Neural progenitor cell (in vitro differentiated cells): ENCODE measurements around the gene PLCH2. TPM values are rescaled to one million over a fixed set of nuclear protein-coding genes. Genes with fewer than 3 reads are reported as not detected.

Experiments
- DNase-seq: peaks from one replicate; pipeline ENCODE4 v3.0.0-alpha.2; 2016; ENCODE audit warnings: low spot score
- H2AFZ ChIP-seq: fragments of 200-600 bp; sonication (generic); replicated peaks from 2 replicates; pipeline ENCODE4 v1.6.1; 2016; ENCODE audit warnings: antibody characterized with exemption
- H3F3A ChIP-seq: fragments of 200-600 bp; sonication (generic); 2 replicates; pipeline ENCODE4 v1.6.1; 2016; ENCODE audit warnings: antibody characterized with exemption, low read depth
- H3K27ac ChIP-seq: fragments of 200-600 bp; sonication (generic); 2 replicates; pipeline ENCODE4 v1.5.1; 2016; ENCODE audit warnings: mild to moderate bottlenecking
- H3K27me3 ChIP-seq: fragments of 200-600 bp; sonication (generic); 2 replicates; pipeline ENCODE4 v1.6.1; 2016; ENCODE audit warnings: mild to moderate bottlenecking, moderate library complexity
- H3K36me3 ChIP-seq: fragments of 200-600 bp; sonication (generic); 2 replicates; pipeline ENCODE4 v1.5.1; 2016
- H3K4me1 ChIP-seq: fragments of 200-600 bp; sonication (generic); 2 replicates; pipeline ENCODE4 v1.6.1; 2016; ENCODE audit warnings: mixed run types
- H3K4me2 ChIP-seq: fragments of 200-600 bp; sonication (generic); 2 replicates; pipeline ENCODE4 v1.6.1; 2016
- H3K4me3 ChIP-seq: fragments of 200-600 bp; sonication (generic); 2 replicates; pipeline ENCODE4 v1.5.1; 2016
- H3K79me2 ChIP-seq: fragments of 200-600 bp; sonication (generic); 2 replicates; pipeline ENCODE4 v1.6.1; 2016; ENCODE audit warnings: low read depth
- H3K9ac ChIP-seq: fragments of 200-600 bp; sonication (generic); 2 replicates; pipeline ENCODE4 v1.6.1; 2016
- H3K9me3 ChIP-seq: fragments of 200-600 bp; sonication (generic); 2 replicates; pipeline ENCODE4 v1.5.1; 2016; ENCODE audit warnings: low read depth
- H4K20me1 ChIP-seq: fragments of 200-600 bp; sonication (generic); 2 replicates; pipeline ENCODE4 v1.6.1; 2016; ENCODE audit warnings: low read depth
- H3K27ac Mint-ChIP-seq: 3 replicates; pipeline ENCODE4 v1.8.0; 2021; ENCODE audit warnings: mixed read lengths
- H3K27me3 Mint-ChIP-seq: 2 replicates; pipeline ENCODE4 v1.8.0; 2022; ENCODE audit warnings: low read depth, mild to moderate bottlenecking, inconsistent platforms, moderate library complexity, mixed read lengths; ENCODE audit not compliant: insufficient read depth
- H3K36me3 Mint-ChIP-seq: 3 replicates; pipeline ENCODE4 v1.8.0; 2021; ENCODE audit warnings: mixed read lengths
- H3K4me1 Mint-ChIP-seq: 3 replicates; pipeline ENCODE4 v1.8.0; 2021; ENCODE audit warnings: mixed read lengths
- H3K4me3 Mint-ChIP-seq: 3 replicates; pipeline ENCODE4 v1.8.0; 2021; ENCODE audit warnings: mild to moderate bottlenecking, moderate library complexity, mixed read lengths
- H3K9me3 Mint-ChIP-seq: 3 replicates; pipeline ENCODE4 v1.8.0; 2020; ENCODE audit warnings: mixed read lengths
- CTCF ChIP-seq: fragments of 200-600 bp; sonication (generic); IDR thresholded peaks from 2 replicates; pipeline ENCODE4 v1.5.1; 2017; ENCODE audit warnings: antibody characterized with exemption, mild to moderate bottlenecking
- EZH2 ChIP-seq: fragments of 200-600 bp; sonication (generic); IDR thresholded peaks from 2 replicates; pipeline ENCODE4 v1.6.1; 2017; ENCODE audit warnings: antibody characterized with exemption, mild to moderate bottlenecking, moderate library complexity
- EZH2phosphoT487 ChIP-seq: fragments of 200-600 bp; sonication (generic); IDR thresholded peaks from 2 replicates; pipeline ENCODE4 v1.6.1; 2017; ENCODE audit warnings: antibody characterized with exemption
- total RNA-seq: library from RNA; depleted of rRNA; stranded (reverse); fragments of >200 nt; gene quantifications from 2 replicates; pipeline ENCODE4 v1.2.3, GENCODE V29; 2015; ENCODE audit warnings: low replicate concordance

PLCH2 gene
- total RNA-seq, 1 donor from 2014 or later, result 0.54 TPM

GRCh38 chr1:2530513-2531361 is 54.6 kb downstream of the PLCH2 start:
- peak overlapping the region; percentile 74 for H3K4me3 Mint-ChIP-seq
- Histone ChIP-seq H3K27me3 (peaks cover 93% of the 10 kb centered on the region), H3K9me3 (no peaks in the 10 kb centered on the region), H2AFZ (no peak overlapping the region), H3K4me2 (peak overlapping the region; percentile 64), H3K4me3 (peak overlapping the region; percentile 3), H3K4me1 (peaks cover 59% of the 10 kb centered on the region), H3K79me2 (peaks cover 3% of the 10 kb centered on the region), H3K27ac (no peak overlapping the region), H3K9ac (no peak overlapping the region), H3F3A (peaks cover 23% of the 10 kb centered on the region), H3K36me3 (no peaks in the 10 kb centered on the region), H4K20me1 (peaks cover 33% of the 10 kb centered on the region)
- no peaks in the 10 kb centered on the region for H3K36me3 Mint-ChIP-seq
- no peak for DNase-seq
- H3K27me3 Mint-ChIP-seq, result peaks cover 24% of the 10 kb centered on the region
- peaks cover 54% of the 10 kb centered on the region for H3K4me1 Mint-ChIP-seq
- no peaks in the 10 kb centered on the region for H3K9me3 Mint-ChIP-seq
- TF ChIP-seq CTCF (no peak), EZH2phosphoT487 (no peak), EZH2 (no peak)
- H3K27ac Mint-ChIP-seq, result no peak overlapping the region

- H3K27ac Mint-ChIP-seq, result peak overlapping the region; percentile 97
- peaks cover 20% of the 10 kb centered on the region for H4K20me1 ChIP-seq
- no peak for TF ChIP-seq EZH2phosphoT487
- no peak for TF ChIP-seq EZH2
- no peak for TF ChIP-seq CTCF
- peaks cover 59% of the 10 kb centered on the region for H3K4me1 ChIP-seq
- H3K4me1 Mint-ChIP-seq, result peaks cover 56% of the 10 kb centered on the region
- no peak overlapping the region for H3K4me3 ChIP-seq
- no peak overlapping the region for H2AFZ ChIP-seq
- H3K27me3 ChIP-seq, result peaks cover 100% of the 10 kb centered on the region
- peak overlapping the region; percentile 67 for H3K4me3 Mint-ChIP-seq
- no peak overlapping the region for H3K9ac ChIP-seq
- H3K9me3 ChIP-seq, result no peaks in the 10 kb centered on the region
- peak overlapping the region; percentile 1 for H3K4me2 ChIP-seq
- no peaks in the 10 kb centered on the region for H3K79me2 ChIP-seq
- peaks cover 23% of the 10 kb centered on the region for H3F3A ChIP-seq
- no peaks in the 10 kb centered on the region for H3K9me3 Mint-ChIP-seq
- H3K36me3 Mint-ChIP-seq, result no peaks in the 10 kb centered on the region
- no peak overlapping the region for H3K27ac ChIP-seq
- peaks cover 24% of the 10 kb centered on the region for H3K27me3 Mint-ChIP-seq
- DNase-seq, result peak; percentile 60
- H3K36me3 ChIP-seq, result no peaks in the 10 kb centered on the region
These were observed 56.5 kb downstream of the PLCH2 start for GRCh38 chr1:2532485-2533160.

- H3K9me3 ChIP-seq, result no peaks in the 10 kb centered on the region
- no peaks in the 10 kb centered on the region for H3K36me3 ChIP-seq
- H3K27me3 Mint-ChIP-seq, result peaks cover 25% of the 10 kb centered on the region
- no peaks in the 10 kb centered on the region for H3K9me3 Mint-ChIP-seq
- H3K9ac ChIP-seq, result no peak overlapping the region
- peaks cover 100% of the 10 kb centered on the region for H3K27me3 ChIP-seq
- DNase-seq, result no peak
- peaks cover 23% of the 10 kb centered on the region for H3F3A ChIP-seq
- peaks cover 54% of the 10 kb centered on the region for H3K4me1 Mint-ChIP-seq
- no peaks in the 10 kb centered on the region for H3K36me3 Mint-ChIP-seq
- H2AFZ ChIP-seq, result no peak overlapping the region
- H3K4me3 ChIP-seq, result no peak overlapping the region
- no peak overlapping the region for H3K27ac ChIP-seq
- TF ChIP-seq CTCF (no peak), EZH2phosphoT487 (no peak), EZH2 (no peak)
- H3K79me2 ChIP-seq, result no peaks in the 10 kb centered on the region
- peak overlapping the region; percentile 32 for H3K4me3 Mint-ChIP-seq
- H3K4me1 ChIP-seq, result peaks cover 58% of the 10 kb centered on the region
- H3K4me2 ChIP-seq, result peak overlapping the region; percentile 1
- peak overlapping the region; percentile 97 for H3K27ac Mint-ChIP-seq
- peaks cover 13% of the 10 kb centered on the region for H4K20me1 ChIP-seq
These were observed 57.3 kb downstream of the PLCH2 start for GRCh38 chr1:2533365-2533764.
